Endothelial cell of umbilical vein (primary cell): ENCODE measurements around the gene SAP25. TPM values are rescaled to one million over a fixed set of nuclear protein-coding genes. Genes with fewer than 3 reads are reported as not detected.

Source experiments
- BruUV-seq: library from RNA; stranded (reverse); fragments of 400-500 nt; replicated peaks from 2 replicates; lab custom pipeline; 2021; lab: Mats Ljungman, UMichigan
- CTCF ChIA-PET: fragments of 300-600, 350-600 bp; sonication (Branson Sonifier 250); formaldehyde crosslinking; loops from one replicate; lab custom pipeline; 2021; ENCODE audit warnings: antibody characterized with exemption, inconsistent platforms; lab: Charles Lee
- POLR2A ChIA-PET: fragments of 300-600, 350-600 bp; sonication (Branson Sonifier 250); formaldehyde crosslinking; loops from one replicate; lab custom pipeline; 2021; ENCODE audit warnings: antibody characterized with exemption, inconsistent platforms; lab: Charles Lee
- DNase-seq: peaks from one replicate; pipeline ENCODE4 v3.0.0-alpha.2; 2011; ENCODE audit warnings: low read depth, low spot score
- FAIRE-seq: peaks from 2 replicates; lab custom pipeline; 2011; peaks lifted over from hg19 to GRCh38; lab: Jason Lieb, UNC
- H2AFZ ChIP-seq: 2 replicates; pipeline ENCODE4 v1.6.0; 2012; ENCODE audit warnings: low read depth, low read length, control low read depth, inconsistent platforms
- H3K27ac ChIP-seq: 2 replicates; pipeline ENCODE4 v1.5.1; 2011; ENCODE audit warnings: low read depth, mild to moderate bottlenecking, control low read depth, low read length, moderate library complexity; ENCODE audit not compliant: insufficient read depth
- H3K27me3 ChIP-seq, 2 experiments: 2 replicates each; pipeline versions ENCODE4 v1.6.0 to v1.6.1; 2011; ENCODE audit warnings: low read length in 2 of 2, mixed read lengths in 1 of 2; ENCODE audit not compliant: control insufficient read depth in 2 of 2, insufficient read depth in 2 of 2
- H3K36me3 ChIP-seq, 2 experiments: 2 replicates in 1 of 2; 3 replicates in 1 of 2; pipeline ENCODE4 v1.5.1; 2011; ENCODE audit warnings: low read length in 2 of 2, mild to moderate bottlenecking in 1 of 2, moderate library complexity in 1 of 2; ENCODE audit not compliant: control insufficient read depth in 2 of 2, insufficient read depth in 2 of 2; ENCODE audit errors: extremely low read depth in 1 of 2
- H3K4me1 ChIP-seq: 3 replicates; pipeline ENCODE4 v1.5.1; 2011; ENCODE audit warnings: mild to moderate bottlenecking, low read length; ENCODE audit not compliant: control insufficient read depth, insufficient read depth; ENCODE audit errors: extremely low read depth
- H3K4me2 ChIP-seq: 2 replicates; pipeline ENCODE4 v1.6.1; 2011; ENCODE audit warnings: low read length, control low read depth, mixed read lengths; ENCODE audit not compliant: insufficient read depth
- H3K4me3 ChIP-seq, 3 experiments: fragments of 200-600 bp in 1 of 3; sonication (generic), shearing (Covaris generic) in 1 of 3; replicated peaks in 1 of 3; 2 replicates each; pipeline ENCODE4 v1.5.1; 2011 to 2016; ENCODE audit warnings: control low read depth in 3 of 3, low read length in 3 of 3, mild to moderate bottlenecking in 2 of 3, inconsistent platforms in 1 of 3, low read depth in 1 of 3, moderate library complexity in 1 of 3; ENCODE audit not compliant: insufficient read depth in 1 of 3
- H3K79me2 ChIP-seq: 2 replicates; pipeline ENCODE4 v1.6.0; 2012; ENCODE audit warnings: low read length, inconsistent platforms; ENCODE audit not compliant: control insufficient read depth, insufficient read depth
- H3K9ac ChIP-seq: replicated peaks from 2 replicates; pipeline ENCODE3; 2011; ENCODE audit warnings: low read length, control low read depth; ENCODE audit not compliant: insufficient read depth; ENCODE audit errors: extremely low read depth
- H3K9me1 ChIP-seq: replicated peaks from 3 replicates; pipeline ENCODE4 v1.6.0; 2011; ENCODE audit warnings: mild to moderate bottlenecking, low read length; ENCODE audit not compliant: control insufficient read depth, insufficient read depth; ENCODE audit errors: extremely low read depth
- H3K9me3 ChIP-seq: replicated peaks from 2 replicates; pipeline ENCODE4 v1.5.1; 2012; ENCODE audit warnings: low read length, inconsistent platforms; ENCODE audit not compliant: control insufficient read depth, insufficient read depth
- H4K20me1 ChIP-seq: replicated peaks from 2 replicates; pipeline ENCODE3; 2011; ENCODE audit warnings: mild to moderate bottlenecking, low read length; ENCODE audit not compliant: control insufficient read depth, insufficient read depth; ENCODE audit errors: extremely low read depth
- EZH2 ChIP-seq: IDR thresholded peaks from 2 replicates; pipeline ENCODE4 v1.6.1; 2012; ENCODE audit warnings: borderline replicate concordance, low read depth, mild to moderate bottlenecking, moderate library complexity, low read length, inconsistent platforms; ENCODE audit not compliant: severe bottlenecking
- FOS ChIP-seq: IDR thresholded peaks from 2 replicates; pipeline ENCODE4 v1.6.1; 2011; ENCODE audit warnings: mild to moderate bottlenecking, low read length, moderate library complexity, borderline replicate concordance; ENCODE audit not compliant: insufficient read depth
- GATA2 ChIP-seq: IDR thresholded peaks from 2 replicates; pipeline ENCODE4 v1.7.0; 2011; ENCODE audit warnings: low read depth, mild to moderate bottlenecking, moderate library complexity, mixed read lengths, low read length; ENCODE audit not compliant: insufficient read length, insufficient read depth
- JUN ChIP-seq: IDR thresholded peaks from 2 replicates; pipeline ENCODE4 v1.6.1; 2011; ENCODE audit warnings: borderline replicate concordance, low read depth; ENCODE audit not compliant: insufficient read length, insufficient read depth
- MYC ChIP-seq: IDR thresholded peaks from one replicate; pipeline ENCODE4 v1.6.1; 2011; ENCODE audit warnings: mild to moderate bottlenecking, low read depth, low read length
- POLR2A ChIP-seq: IDR thresholded peaks from 2 replicates; pipeline ENCODE4 v1.6.1; 2012; ENCODE audit warnings: low read depth, mild to moderate bottlenecking, control low read depth, low read length
- POLR2AphosphoS5 ChIP-seq: IDR thresholded peaks from 2 replicates; pipeline ENCODE4 v1.6.1; 2012; ENCODE audit warnings: low read depth, mild to moderate bottlenecking, control low read depth, low read length, moderate library complexity; ENCODE audit not compliant: insufficient read depth
- dilution Hi-C: fragments of 300-500 bp; cut with MboI; formaldehyde crosslinking; loops from one replicate; pipeline ENCODE4 v1.15.0; 2019; ENCODE audit warnings: low sequenced_read_pairs; ENCODE audit not compliant: extremely low pct_ligation_motif_present
- intact Hi-C: fragments of 100-400 bp; cut with micrococcal nuclease; formaldehyde crosslinking; loops from one replicate; pipeline ENCODE4 v1.10.0; 2022
- polyA plus RNA-seq, 4 experiments: library from polyadenylated mRNA; depleted of rRNA in 3 of 4; stranded (reverse) in 3 of 4; unstranded in 1 of 4; fragments of >200 nt; gene quantifications; 2 replicates each; pipeline versions ENCODE4 v1.2.1 to v1.2.3, GENCODE V29; 2011 to 2012; ENCODE audit warnings: missing spikeins in 1 of 4
- total RNA-seq: library from RNA; stranded (reverse); gene quantifications from 2 replicates; pipeline ENCODE4 v1.2.3, GENCODE V29; 2021
- TF ChIP-seq, protein P1 (sequence below), 2 donors: IDR thresholded peaks; 1 replicate in 1 of 2; 2 replicates in 1 of 2; pipeline ENCODE4 v1.5.1; 2011; ENCODE audit warnings: low read length in 2 of 2, mild to moderate bottlenecking in 2 of 2, moderate library complexity in 2 of 2, control low read depth in 1 of 2, inconsistent platforms in 1 of 2, low read depth in 1 of 2; ENCODE audit not compliant: insufficient read depth in 1 of 2; ENCODE audit errors: extremely low read depth in 1 of 2
- TF ChIP-seq, protein P2 (sequence below): IDR thresholded peaks from 2 replicates; pipeline ENCODE4 v1.6.1; 2011; ENCODE audit not compliant: insufficient read depth, insufficient read length

The SAP25 gene
- total and polyA plus RNA-seq, 2 donors (not counting 3 experiments of a cell fraction or from before 2014, with no cell fraction given) = 3.2 TPM

DNA sequence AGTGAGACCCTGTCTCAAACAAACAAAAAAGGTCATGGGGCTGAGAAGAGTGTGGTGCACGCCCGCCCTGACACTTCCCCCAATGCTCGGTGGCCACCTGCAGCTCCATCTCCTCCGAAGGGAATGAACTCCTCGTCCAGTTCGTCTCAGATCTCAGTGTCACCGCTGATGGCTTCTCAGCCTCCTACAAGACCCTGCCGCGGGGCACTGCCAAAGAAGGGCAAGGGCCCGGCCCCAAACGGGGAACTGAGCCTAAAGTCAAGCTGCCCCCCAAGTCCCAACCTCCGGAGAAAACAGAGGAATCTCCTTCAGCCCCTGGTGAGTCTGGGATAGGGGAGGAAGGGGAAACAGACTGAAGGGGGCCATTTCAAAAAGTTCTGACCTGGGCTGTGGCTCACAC, 32.6 kb upstream of the SAP25 start:
- dilution Hi-C loops (no loop called here), intact Hi-C loops (no loop called here)
- peaks cover 25% of the 10 kb centered on the region for H3K4me1 ChIP-seq
- BruUV-seq = no TSS peak
- TF ChIP-seq GATA2 (no peak), POLR2AphosphoS5 (no peak), EZH2 (no peak), MYC (no peak), FOS (no peak), JUN (no peak), POLR2A (no peak)
- TF ChIP-seq, protein P1, sequence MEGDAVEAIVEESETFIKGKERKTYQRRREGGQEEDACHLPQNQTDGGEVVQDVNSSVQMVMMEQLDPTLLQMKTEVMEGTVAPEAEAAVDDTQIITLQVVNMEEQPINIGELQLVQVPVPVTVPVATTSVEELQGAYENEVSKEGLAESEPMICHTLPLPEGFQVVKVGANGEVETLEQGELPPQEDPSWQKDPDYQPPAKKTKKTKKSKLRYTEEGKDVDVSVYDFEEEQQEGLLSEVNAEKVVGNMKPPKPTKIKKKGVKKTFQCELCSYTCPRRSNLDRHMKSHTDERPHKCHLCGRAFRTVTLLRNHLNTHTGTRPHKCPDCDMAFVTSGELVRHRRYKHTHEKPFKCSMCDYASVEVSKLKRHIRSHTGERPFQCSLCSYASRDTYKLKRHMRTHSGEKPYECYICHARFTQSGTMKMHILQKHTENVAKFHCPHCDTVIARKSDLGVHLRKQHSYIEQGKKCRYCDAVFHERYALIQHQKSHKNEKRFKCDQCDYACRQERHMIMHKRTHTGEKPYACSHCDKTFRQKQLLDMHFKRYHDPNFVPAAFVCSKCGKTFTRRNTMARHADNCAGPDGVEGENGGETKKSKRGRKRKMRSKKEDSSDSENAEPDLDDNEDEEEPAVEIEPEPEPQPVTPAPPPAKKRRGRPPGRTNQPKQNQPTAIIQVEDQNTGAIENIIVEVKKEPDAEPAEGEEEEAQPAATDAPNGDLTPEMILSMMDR (IDR thresholded peaks at IDR 0.05; ENCODE audit: extremely low read depth in 1 of 2, insufficient read depth in 1 of 2, low read depth in 1 of 2, low read length in 2 of 2) = no peak
- TF ChIP-seq, protein P2, sequence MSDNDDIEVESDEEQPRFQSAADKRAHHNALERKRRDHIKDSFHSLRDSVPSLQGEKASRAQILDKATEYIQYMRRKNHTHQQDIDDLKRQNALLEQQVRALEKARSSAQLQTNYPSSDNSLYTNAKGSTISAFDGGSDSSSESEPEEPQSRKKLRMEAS = no peak
- H4K20me1 ChIP-seq = no peaks in the 10 kb centered on the region
- CTCF ChIA-PET = interaction anchor here (1.3 to 1.9 kb wide), 3 partner anchors 18 to 22 kb away, joined by 3 to 5 read pairs (median 3); partner anchors contain the start of gene FBXO24
- H3K27me3 ChIP-seq = no peaks in the 10 kb centered on the region
- POLR2A ChIA-PET = interaction anchor here (0.7 kb wide), 1 partner anchor 31 kb away, joined by 4 read pairs; no protein-coding TSS in a partner anchor
- H3K4me3 ChIP-seq = no peak overlapping the region
- H3K36me3 ChIP-seq = no peaks in the 10 kb centered on the region
- H3K9me1 ChIP-seq = no peaks in the 10 kb centered on the region
- no peaks in the 10 kb centered on the region for H3K9me3 ChIP-seq
- no peak overlapping the region for H3K9ac ChIP-seq
- no peak overlapping the region for H3K4me2 ChIP-seq
- FAIRE-seq (no peak), DNase-seq (no peak)
- H3K79me2 ChIP-seq = no peaks in the 10 kb centered on the region
- H2AFZ ChIP-seq = no peak overlapping the region
- H3K27ac ChIP-seq = no peak overlapping the region
